ENCODE results near the gene CACNA1D. TPM values are rescaled to one million over a fixed set of nuclear protein-coding genes. Genes with fewer than 3 reads are reported as not detected.

CACNA1D gene
- total and polyA plus RNA-seq, 8 donors, result 0.31 to 36.5 (median 12.5) TPM

DNA sequence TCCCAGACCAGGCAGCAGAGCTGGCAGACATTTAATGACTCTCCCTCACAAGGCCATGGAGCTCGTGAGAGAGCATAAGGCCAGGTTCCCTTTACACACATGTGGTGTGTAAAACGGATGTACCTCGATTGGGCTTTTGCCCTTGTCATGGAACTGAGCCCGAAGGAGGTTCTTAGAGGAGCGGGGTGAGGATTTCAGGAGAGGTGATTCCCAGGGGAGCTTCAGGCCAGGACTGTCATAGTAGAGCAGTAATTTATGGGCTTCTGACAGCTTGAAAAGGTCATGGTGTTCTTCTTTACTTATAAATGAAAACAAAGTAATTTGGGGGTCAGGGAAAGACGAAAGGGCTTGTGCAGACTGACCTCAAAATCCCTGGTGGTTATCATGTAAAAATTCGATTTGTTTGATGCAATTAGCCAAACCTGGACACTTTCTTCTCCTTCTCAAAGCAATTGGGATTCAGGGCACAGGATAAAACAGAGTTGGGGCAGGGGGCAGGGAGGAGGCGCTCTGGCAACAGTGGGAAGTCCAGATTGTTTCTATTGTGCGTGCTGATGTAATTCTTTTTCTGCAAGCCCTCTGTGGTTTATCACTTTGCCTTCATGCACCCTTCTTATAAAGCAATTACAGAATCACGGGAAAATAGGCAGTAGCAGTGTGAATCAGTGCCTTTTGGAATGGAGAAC lies 51.0 kb downstream of the CACNA1D start:
- Histone ChIP-seq H3K27me3 (peaks cover 0 to 4% (median 0%) of the 10 kb centered on the region in 3 donors), H3K36me3 (no peaks in the 10 kb centered on the region), H3K4me1 (peaks cover 0 to 12% (median 0%) of the 10 kb centered on the region in 4 donors), H3K4me3 (no peak overlapping the region), H3K27ac (no peak overlapping the region), H3K9me3 (no peaks in the 10 kb centered on the region)
- peak in 1 of 2 donors; percentile 32 for DNase-seq
- intact Hi-C loops (cut with DNase I; ENCODE audit: low total_unique reads), result no loop called here
- TF ChIP-seq POLR2A (IDR thresholded peaks at IDR 0.05) (no peak), EP300 (IDR thresholded peaks at IDR 0.05) (no peak), POLR2AphosphoS5 (IDR thresholded peaks at IDR 0.05) (no peak)
- TF ChIP-seq, protein P1, sequence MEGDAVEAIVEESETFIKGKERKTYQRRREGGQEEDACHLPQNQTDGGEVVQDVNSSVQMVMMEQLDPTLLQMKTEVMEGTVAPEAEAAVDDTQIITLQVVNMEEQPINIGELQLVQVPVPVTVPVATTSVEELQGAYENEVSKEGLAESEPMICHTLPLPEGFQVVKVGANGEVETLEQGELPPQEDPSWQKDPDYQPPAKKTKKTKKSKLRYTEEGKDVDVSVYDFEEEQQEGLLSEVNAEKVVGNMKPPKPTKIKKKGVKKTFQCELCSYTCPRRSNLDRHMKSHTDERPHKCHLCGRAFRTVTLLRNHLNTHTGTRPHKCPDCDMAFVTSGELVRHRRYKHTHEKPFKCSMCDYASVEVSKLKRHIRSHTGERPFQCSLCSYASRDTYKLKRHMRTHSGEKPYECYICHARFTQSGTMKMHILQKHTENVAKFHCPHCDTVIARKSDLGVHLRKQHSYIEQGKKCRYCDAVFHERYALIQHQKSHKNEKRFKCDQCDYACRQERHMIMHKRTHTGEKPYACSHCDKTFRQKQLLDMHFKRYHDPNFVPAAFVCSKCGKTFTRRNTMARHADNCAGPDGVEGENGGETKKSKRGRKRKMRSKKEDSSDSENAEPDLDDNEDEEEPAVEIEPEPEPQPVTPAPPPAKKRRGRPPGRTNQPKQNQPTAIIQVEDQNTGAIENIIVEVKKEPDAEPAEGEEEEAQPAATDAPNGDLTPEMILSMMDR (IDR thresholded peaks at IDR 0.05), result no peak
- WGBS, 5 donors, result 75 to 88% (median 83%) methylated on average over 10 of the region's 10 CpGs

DNA sequence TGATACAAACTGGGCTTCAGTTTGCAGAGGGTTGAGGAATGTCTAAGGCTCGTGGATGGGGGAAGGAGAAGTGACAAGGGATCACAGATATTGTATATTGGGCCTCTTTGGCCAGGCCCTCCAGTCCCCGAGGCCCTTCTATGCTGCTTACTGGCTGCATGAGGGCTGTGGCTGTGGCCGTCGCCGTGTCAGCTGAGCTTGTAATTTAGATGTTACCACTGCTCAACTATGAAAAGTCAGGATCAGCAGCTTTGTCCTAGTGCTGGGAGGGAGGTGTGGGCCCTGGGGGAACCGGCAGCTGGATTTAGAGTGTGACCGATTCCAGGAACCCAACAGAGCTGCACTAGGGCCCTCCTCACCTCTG lies 51.6 kb downstream of the CACNA1D start:
- Histone ChIP-seq H3K4me1 (peaks cover 0 to 12% (median 0%) of the 10 kb centered on the region in 4 donors), H3K9me3 (no peaks in the 10 kb centered on the region), H3K4me3 (no peak overlapping the region), H3K27ac (peak overlapping the region in 1 of 5 donors; percentile 14), H3K27me3 (peaks cover 0 to 4% (median 0%) of the 10 kb centered on the region in 3 donors), H3K36me3 (no peaks in the 10 kb centered on the region)
- 71 to 87% (median 81%) methylated on average over 7 of the region's 7 CpGs for WGBS, 5 donors
- intact Hi-C loops (cut with DNase I; ENCODE audit: low total_unique reads), result no loop called here
- TF ChIP-seq POLR2AphosphoS5 (IDR thresholded peaks at IDR 0.05) (no peak), POLR2A (IDR thresholded peaks at IDR 0.05) (no peak), EP300 (IDR thresholded peaks at IDR 0.05) (no peak)
- TF ChIP-seq, protein P1 (IDR thresholded peaks at IDR 0.05), result no peak
- DNase-seq, result no peak

DNA sequence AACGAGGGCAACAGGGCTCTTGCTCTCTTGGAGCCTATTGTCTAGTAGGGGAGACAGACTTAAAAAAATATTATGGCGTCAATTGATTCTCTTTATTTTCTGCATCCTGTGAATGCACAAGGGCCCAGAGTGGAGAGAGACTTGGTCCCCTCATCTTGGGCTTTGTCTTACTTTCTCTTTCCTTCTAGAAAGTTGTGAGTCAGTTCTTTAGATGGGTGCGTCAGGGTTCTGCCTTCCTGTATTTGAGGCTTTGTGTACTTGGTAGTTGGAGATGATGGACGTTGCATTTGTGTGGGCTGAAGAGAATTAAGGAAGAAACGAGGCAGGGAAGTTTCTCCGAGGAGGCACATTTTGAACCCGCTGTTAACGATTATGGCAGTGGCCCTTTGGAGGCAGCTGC lies 52.9 kb downstream of the CACNA1D start:
- Histone ChIP-seq H3K27ac (no peak overlapping the region), H3K27me3 (peaks cover 0 to 4% (median 0%) of the 10 kb centered on the region in 3 donors), H3K36me3 (no peaks in the 10 kb centered on the region), H3K4me3 (no peak overlapping the region), H3K9me3 (no peaks in the 10 kb centered on the region), H3K4me1 (peaks cover 0 to 20% (median 3%) of the 10 kb centered on the region in 4 donors)
- intact Hi-C loops (cut with DNase I; ENCODE audit: low total_unique reads), result no loop called here
- TF ChIP-seq POLR2AphosphoS5 (IDR thresholded peaks at IDR 0.05) (no peak), EP300 (IDR thresholded peaks at IDR 0.05) (no peak)
- TF ChIP-seq, protein P1 (IDR thresholded peaks at IDR 0.05), result no peak
- no peak for DNase-seq
- WGBS, 5 donors, result 83 to 90% (median 84%) methylated on average over 8 of the region's 8 CpGs

DNA sequence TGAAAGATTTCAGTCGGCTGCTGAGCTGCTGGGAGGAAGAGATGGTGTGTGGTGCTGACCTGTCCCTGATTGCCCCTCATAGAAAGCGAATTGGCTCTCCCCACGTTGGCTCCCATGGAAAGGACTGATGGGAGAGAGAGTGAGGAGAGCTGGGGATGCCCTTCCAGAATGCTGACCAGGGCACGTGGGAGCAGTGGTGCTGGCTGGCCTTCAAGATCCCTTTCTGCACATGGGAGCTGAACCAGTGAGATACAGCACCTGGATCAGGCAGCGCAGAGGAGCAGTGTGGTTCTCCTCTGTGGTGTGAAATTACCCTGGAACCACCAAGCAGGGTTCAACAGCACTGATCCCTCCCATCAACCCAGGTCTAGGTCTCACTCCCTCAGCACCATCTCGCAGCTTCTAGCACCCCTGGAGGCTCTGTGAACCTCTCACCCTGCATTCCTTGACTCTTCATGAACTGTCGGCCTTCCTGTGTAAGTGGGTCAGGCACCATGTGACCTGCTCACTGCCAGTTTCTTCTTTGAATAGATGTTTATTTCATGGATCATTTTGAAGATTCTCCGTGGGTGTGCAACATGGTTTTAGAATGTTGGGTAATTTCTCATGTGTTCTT lies 55.7 kb downstream of the CACNA1D start:
- no peak overlapping the region for H3K27ac ChIP-seq
- 74 to 86% (median 82%) methylated on average over 8 of the region's 8 CpGs for WGBS, 5 donors
- intact Hi-C loops (cut with DNase I; ENCODE audit: low total_unique reads), result no loop called here
- no peak overlapping the region for H3K4me3 ChIP-seq
- H3K4me1 ChIP-seq, result peaks cover 0 to 34% (median 10%) of the 10 kb centered on the region in 4 donors
- no peaks in the 10 kb centered on the region for H3K36me3 ChIP-seq
- H3K27me3 ChIP-seq, result no peaks in the 10 kb centered on the region
- no peak for DNase-seq
- H3K9me3 ChIP-seq, result no peaks in the 10 kb centered on the region
- TF ChIP-seq POLR2AphosphoS5 (IDR thresholded peaks at IDR 0.05) (no peak), EP300 (IDR thresholded peaks at IDR 0.05) (no peak), POLR2A (IDR thresholded peaks at IDR 0.05) (no peak)
- TF ChIP-seq, protein P1 (IDR thresholded peaks at IDR 0.05), result no peak
